Measurements from ENCODE around the gene CDIPT.

The CDIPT gene

GRCh38 chr16:29825145-29826044, 37.6 kb downstream of the CDIPT start:
- peak; percentile 87 for DNase-seq (ENCODE audit: low spot score)

- peak; percentile 63 for DNase-seq (ENCODE audit: low spot score)
Observed at GRCh38 chr16:29824589-29825144, 38.4 kb downstream of the CDIPT start.

GRCh38 chr16:29821643-29822115, 41.3 kb downstream of the CDIPT start:
- DNase-seq (ENCODE audit: low spot score): peak; percentile 69

- DNase-seq (ENCODE audit: low spot score): peak; percentile 53
Observed at GRCh38 chr16:29820730-29821642, 42.0 kb downstream of the CDIPT start.

DNA sequence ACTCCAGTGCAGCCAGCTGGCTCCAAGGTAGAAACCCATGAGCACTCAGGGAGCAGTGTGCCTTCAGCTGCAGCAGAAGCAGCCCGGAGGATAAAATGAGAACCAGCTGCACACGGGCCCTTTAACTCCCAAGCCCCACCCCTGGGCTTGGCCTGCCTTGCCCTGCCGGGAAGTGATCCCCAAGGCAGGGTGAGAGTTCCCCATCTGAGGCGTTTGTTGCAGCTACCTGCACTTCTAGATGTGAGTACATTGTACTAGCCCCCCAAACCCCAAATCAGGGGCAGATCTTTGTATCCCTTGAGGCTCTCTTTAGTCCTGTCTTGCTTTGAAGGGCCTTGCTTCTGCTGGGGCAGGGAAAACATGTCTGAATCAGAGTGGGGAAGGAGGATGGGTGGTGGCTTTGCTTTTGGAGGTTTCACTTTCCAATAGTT, 42.7 kb downstream of the CDIPT start, which contains the start of gene MVP:
MVP (plus strand) TSS at position 192 of the 431 bp plus-strand sequence. CDS start 10,088 bp downstream, outside the sequence.
- DNase-seq (ENCODE audit: low spot score): peak; percentile 82

- no peak for DNase-seq (ENCODE audit: low spot score)
Observed at GRCh38 chr16:29819506-29819905, 43.5 kb downstream of the CDIPT start.

DNA sequence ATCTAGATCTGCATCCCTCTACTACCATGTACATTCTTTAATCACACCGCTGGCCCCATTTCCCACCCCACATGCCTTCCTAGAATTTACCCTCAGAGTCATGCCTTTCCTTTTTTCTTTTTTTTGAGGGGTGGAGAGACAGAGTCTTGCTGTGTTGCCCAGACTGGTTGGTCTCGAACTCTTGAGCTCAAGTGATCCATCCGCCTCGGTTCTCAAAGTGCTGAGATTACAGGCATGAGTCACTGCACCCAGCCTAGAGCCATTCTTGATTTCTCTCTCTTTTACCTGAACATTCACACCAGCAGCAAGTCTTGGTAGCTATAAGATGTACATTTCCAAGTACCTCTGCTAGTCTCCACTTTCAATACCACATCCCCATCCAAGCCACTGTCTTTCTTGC, 44.9 kb downstream of the CDIPT start:
- DNase-seq (ENCODE audit: low spot score): no peak

GRCh38 chr16:29816694-29817441, 46.2 kb downstream of the CDIPT start:
- peak; percentile 72 for DNase-seq (ENCODE audit: low spot score)

GRCh38 chr16:29815793-29816693, 47.0 kb downstream of the CDIPT start, which contains the start of gene PAGR1:
PAGR1 (plus strand) TSS chr16:29816152; CDS start chr16:29816526, 374 bp downstream.
- peak; percentile 95 for DNase-seq (ENCODE audit: low spot score)

DNA sequence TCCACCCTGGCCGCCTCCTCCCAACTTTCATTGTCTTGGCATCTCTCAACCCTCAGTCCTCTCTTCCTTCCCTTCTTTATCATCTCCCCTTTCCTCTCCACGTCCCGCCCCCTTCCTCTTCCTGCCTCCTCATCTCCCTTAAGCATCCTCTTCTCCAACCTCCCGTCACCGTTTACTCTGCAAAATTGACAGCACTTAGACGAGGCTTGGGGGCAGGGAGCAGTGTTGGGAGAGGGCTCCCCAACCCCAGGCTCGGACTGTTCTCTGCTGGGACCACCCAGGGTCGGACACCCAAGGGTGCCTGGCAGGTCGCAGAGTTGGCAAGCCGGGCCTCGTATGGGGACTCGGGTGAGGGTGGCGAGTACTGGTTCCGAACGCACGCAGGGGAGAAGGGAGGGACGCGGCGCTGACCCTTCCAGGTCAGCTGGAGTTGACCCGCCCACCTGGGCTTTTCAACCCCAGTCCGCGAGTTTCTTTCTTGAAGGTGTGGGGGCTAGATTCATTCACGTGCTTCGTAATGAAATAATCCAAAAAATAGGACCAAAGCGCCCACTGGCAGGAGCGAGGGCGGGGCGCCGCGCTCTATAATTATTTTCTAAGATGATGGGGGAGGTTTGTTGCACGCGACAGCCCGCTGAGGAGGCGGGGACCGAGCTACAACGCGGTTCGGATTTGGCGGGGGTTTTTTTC, 47.8 kb downstream of the CDIPT start:
- peak; percentile 44 for DNase-seq (ENCODE audit: low spot score)

DNA sequence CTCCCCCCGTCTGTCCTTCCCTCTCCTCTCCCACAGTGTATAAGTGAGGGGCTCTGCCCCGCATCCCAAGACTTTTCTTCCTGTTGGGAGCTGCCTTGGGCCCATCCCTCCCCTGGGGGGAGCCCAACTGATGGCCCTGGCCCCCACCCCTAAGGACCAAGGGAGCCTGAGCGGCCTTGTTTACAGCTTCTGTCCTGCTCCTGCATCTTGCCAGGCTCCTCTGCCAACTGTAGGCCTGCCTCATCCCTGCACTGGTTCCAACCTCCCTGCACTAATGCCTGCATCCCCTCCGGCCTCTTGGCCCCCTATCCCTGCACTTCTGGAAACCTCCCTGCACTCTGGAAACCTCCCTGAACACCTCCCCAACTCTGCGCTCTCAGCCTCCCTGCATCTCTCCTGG, 48.4 kb downstream of the CDIPT start:
- DNase-seq (ENCODE audit: low spot score): no peak

GRCh38 chr16:29813644-29814562, 49.1 kb downstream of the CDIPT start:
- DNase-seq (ENCODE audit: low spot score): no peak

GRCh38 chr16:29812754-29813643, 50.0 kb downstream of the CDIPT start:
- no peak for DNase-seq (ENCODE audit: low spot score)

GRCh38 chr16:29811896-29812665, 50.9 kb downstream of the CDIPT start, which contains the start of gene PRRT2:
PRRT2 (plus strand) TSS chr16:29812193; CDS start chr16:29813055, 862 bp downstream.
- DNase-seq (ENCODE audit: low spot score): peak; percentile 24

DNA sequence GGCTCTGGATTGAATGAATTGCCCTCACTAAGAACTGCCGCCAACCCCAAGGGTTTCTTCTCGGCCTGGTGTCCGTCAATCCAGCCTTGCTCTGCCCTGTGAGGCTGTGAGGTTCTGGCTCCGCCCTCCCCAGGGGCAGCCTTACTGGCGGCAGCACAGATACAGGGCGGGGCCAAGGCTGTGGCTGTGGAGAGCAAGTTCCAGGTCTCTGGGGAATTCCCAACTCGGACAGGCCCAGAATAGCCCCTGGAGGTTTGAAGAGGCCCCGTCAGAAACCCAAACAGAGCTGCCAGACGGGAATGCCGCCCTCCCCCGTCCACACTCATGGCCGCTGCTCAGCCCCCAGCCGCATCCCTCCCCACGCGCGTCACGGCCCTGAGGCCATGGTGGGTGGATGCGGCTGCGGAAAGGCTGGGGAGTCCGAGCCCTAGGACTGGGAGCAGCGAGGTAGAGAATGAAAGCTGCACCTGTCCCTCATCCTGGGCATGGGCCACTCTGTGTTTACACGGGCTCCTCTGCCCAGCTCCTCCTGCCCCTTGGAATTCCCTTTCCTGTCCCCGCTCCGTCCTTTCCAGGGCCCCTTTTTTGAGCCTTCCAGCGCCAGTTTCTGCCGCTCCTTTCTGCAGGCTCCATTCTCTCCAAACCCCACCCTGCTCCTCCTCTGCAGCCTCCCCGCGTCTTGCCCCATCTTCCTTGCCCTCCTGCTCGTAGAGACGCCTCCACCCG, 51.7 kb downstream of the CDIPT start:
- DNase-seq (ENCODE audit: low spot score): peak; percentile 87

DNA sequence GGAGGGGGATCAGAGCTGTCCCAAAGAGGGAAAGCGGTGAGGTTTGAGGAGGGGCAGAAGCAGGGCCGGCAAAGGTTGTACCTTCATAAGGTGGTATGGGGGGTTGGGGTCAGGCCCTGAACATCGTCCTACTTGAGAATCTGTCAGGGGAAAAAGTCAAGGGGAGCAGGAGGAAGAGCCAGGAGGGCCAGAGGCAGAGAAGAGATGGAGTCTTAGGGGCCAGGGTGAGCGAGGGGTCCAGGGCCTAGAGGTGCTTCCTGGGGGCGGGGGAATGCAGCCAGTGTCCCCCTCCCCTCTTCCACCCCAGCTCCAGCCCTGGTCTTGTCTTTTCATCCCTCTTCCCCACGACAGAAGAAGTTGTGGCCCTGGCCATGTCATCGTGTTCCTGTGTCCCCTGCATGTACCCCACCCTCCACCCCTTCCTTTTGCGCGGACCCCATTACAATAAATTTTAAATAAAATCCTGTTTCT, 52.3 kb downstream of the CDIPT start:
- no peak for DNase-seq (ENCODE audit: low spot score)

All from AG20443 (cell line).